Endothelial cell (in vitro differentiated cells): Measurements from ENCODE around the gene DCTN2. TPM values are rescaled to one million over a fixed set of nuclear protein-coding genes. Genes with fewer than 3 reads are reported as not detected.

Experiments
- microRNA-seq: library from miRNA; unstranded; fragments of <30 nt; microRNA quantifications from one replicate; pipeline ENCODE4, GENCODE V29; 2020; ENCODE audit not compliant: unreplicated experiment
- total RNA-seq: library from RNA; stranded (reverse); fragmentation: NEBNext Ultra II Directional; extraction: Animal tissue kit (Norgen Biotek cat#: 25700); gene quantifications from one replicate; pipeline ENCODE4 v1.2.1, GENCODE V29; 2021; ENCODE audit not compliant: unreplicated experiment

The DCTN2 gene
- total RNA-seq, 1 donor from 2014 or later: 195 TPM

Small RNA genes lying within 50 kb of the gene (microRNA-seq; reads per million reads assigned to microRNA genes)
- gene MIR616 (1.0 reads per million, percentile 13 among the genes with 10 or more reads in this experiment), gene MIR6758 (1.6 reads per million, percentile 24 among the genes with 10 or more reads in this experiment)

Other genes with a start within 250 kb of the DCTN2 start
- gene R3HDM2, start 116.1 kb downstream of the DCTN2 start, total RNA-seq: 39.4 TPM
- gene INHBC, start 112.4 kb downstream of the DCTN2 start, total RNA-seq: not detected
- not detected for gene INHBE, start 91.9 kb downstream of the DCTN2 start, total RNA-seq
- gene GLI1, start 87.4 kb downstream of the DCTN2 start, total RNA-seq: 0.77 TPM
- gene ARHGAP9, start 67.3 kb downstream of the DCTN2 start, total RNA-seq: 65.4 TPM
- gene MARS1, start 59.1 kb downstream of the DCTN2 start, total RNA-seq: 183 TPM
- 4.2 TPM for gene DDIT3, start 26.7 kb downstream of the DCTN2 start, total RNA-seq
- gene MBD6, start 24.4 kb downstream of the DCTN2 start, total RNA-seq: 99.0 TPM
- 0.46 TPM for gene KIF5A, start 2.9 kb upstream of the DCTN2 start, total RNA-seq
- gene PIP4K2C, start 44.0 kb upstream of the DCTN2 start, total RNA-seq: 18.5 TPM
- gene DTX3, start 57.6 kb upstream of the DCTN2 start, total RNA-seq: 43.7 TPM
- gene ARHGEF25, start 64.2 kb upstream of the DCTN2 start, total RNA-seq: 20.0 TPM
- gene B4GALNT1, start 86.0 kb upstream of the DCTN2 start, total RNA-seq: 1.3 TPM
- 220 TPM for gene OS9, start 146.9 kb upstream of the DCTN2 start, total RNA-seq
- 27.0 TPM for gene AGAP2, start 191.6 kb upstream of the DCTN2 start, total RNA-seq
- gene TSPAN31, start 197.8 kb upstream of the DCTN2 start, total RNA-seq: 21.8 TPM
- 120 TPM for gene CDK4, start 205.1 kb upstream of the DCTN2 start, total RNA-seq
- gene MARCHF9, start 207.9 kb upstream of the DCTN2 start, total RNA-seq: 2.3 TPM
- 1.4 TPM for gene CYP27B1, start 219.9 kb upstream of the DCTN2 start, total RNA-seq
- 10.6 TPM for gene METTL1, start 224.9 kb upstream of the DCTN2 start, total RNA-seq
- gene EEF1AKMT3, start 225.4 kb upstream of the DCTN2 start, total RNA-seq: 8.6 TPM
- 25.8 TPM for gene TSFM, start 235.6 kb upstream of the DCTN2 start, total RNA-seq